Natural killer cell (primary cell): Measurements from ENCODE around the gene KDM3A. TPM values are rescaled to one million over a fixed set of nuclear protein-coding genes. Genes with fewer than 3 reads are reported as not detected.

Experiments used
- ATAC-seq, 3 donors: fragments of 150-1000 bp in 2 of 3; fragments of 200-7000 bp in 1 of 3; cut with Tn5 transposase; 1 replicate in 1 of 3; 2 replicates in 2 of 3; pipeline ENCODE4 v1.10.0; 2021; ENCODE audit warnings: mild to moderate bottlenecking in 2 of 3, moderate library complexity in 2 of 3
- DNase-seq, 2 donors: peaks; one replicate each; pipeline versions ENCODE4 v3.0.0 to v3.0.0-alpha.2; 2013 to 2021; ENCODE audit warnings: mixed read lengths in 1 of 2
- H3K27ac ChIP-seq: one replicate; pipeline ENCODE4 v1.5.1; 2013; ENCODE audit warnings: mild to moderate bottlenecking, low read length
- H3K27me3 ChIP-seq: one replicate; pipeline ENCODE4 v1.6.1; 2013; ENCODE audit warnings: low read length; ENCODE audit not compliant: control insufficient read depth, insufficient read depth
- H3K36me3 ChIP-seq: one replicate; pipeline ENCODE4 v1.6.1; 2013; ENCODE audit warnings: low read length; ENCODE audit not compliant: control insufficient read depth, insufficient read depth
- H3K4me1 ChIP-seq: one replicate; pipeline ENCODE4 v1.6.1; 2013; ENCODE audit warnings: low read length; ENCODE audit not compliant: control insufficient read depth, insufficient read depth
- H3K4me3 ChIP-seq: one replicate; pipeline ENCODE4 v1.5.1; 2013; ENCODE audit warnings: low read length
- H3K9me3 ChIP-seq: one replicate; pipeline ENCODE4 v1.6.1; 2013; ENCODE audit warnings: low read length; ENCODE audit not compliant: control insufficient read depth, insufficient read depth
- H3K27ac Mint-ChIP-seq, 2 donors: one replicate each; pipeline ENCODE4 v1.8.0; 2022; ENCODE audit warnings: mild to moderate bottlenecking in 2 of 2, mixed read lengths in 2 of 2, moderate library complexity in 1 of 2
- H3K27me3 Mint-ChIP-seq, 2 donors: one replicate each; pipeline ENCODE4 v1.8.0; 2022; ENCODE audit warnings: low read depth in 2 of 2, mixed read lengths in 2 of 2
- H3K36me3 Mint-ChIP-seq: one replicate; pipeline ENCODE4 v1.8.0; 2022; ENCODE audit warnings: mixed read lengths
- H3K4me1 Mint-ChIP-seq, 2 donors: one replicate each; pipeline ENCODE4 v1.8.0; 2022; ENCODE audit warnings: mixed read lengths in 2 of 2
- H3K4me3 Mint-ChIP-seq: one replicate; pipeline ENCODE4 v1.8.0; 2022; ENCODE audit warnings: mild to moderate bottlenecking, moderate library complexity, mixed read lengths
- H3K9me3 Mint-ChIP-seq, 2 donors: one replicate each; pipeline ENCODE4 v1.8.0; 2022; ENCODE audit warnings: mixed read lengths in 2 of 2
- WGBS: methylation state at CpG from one replicate; pipeline ENCODE4 v1.1.7; 2013; ENCODE audit warnings: missing lambda C conversion rate; ENCODE audit not compliant: insufficient coverage; 5-methylcytosine and 5-hydroxymethylcytosine counted together
- intact Hi-C: fragments of 100-400 bp; cut with micrococcal nuclease; formaldehyde crosslinking; loops from one replicate; pipeline ENCODE4 v1.14.2; 2022
- total RNA-seq, 4 donors: library from RNA; stranded (reverse); fragments of 120-200 nt in 1 of 4; gene quantifications; one replicate each; pipeline versions ENCODE4 v1.2.3 to v1.2.4, GENCODE V29; 2013 to 2022
- TF ChIP-seq, protein P1 (sequence below): fragments of 200-600 bp; IDR thresholded peaks from one replicate; pipeline ENCODE4 v1.8.0; 2022; ENCODE audit warnings: antibody characterized with exemption

Gene KDM3A
- total RNA-seq, 3 donors from 2014 or later (not counting 1 experiment from before 2014, with no cell fraction given), result 172 to 195 (median 188) TPM

GRCh38 chr2:86393521-86394491 lies 47.4 kb upstream of the KDM3A start:
- intact Hi-C loops, result no loop called here
- H3K4me1 Mint-ChIP-seq, result no peaks in the 10 kb centered on the region
- ATAC-seq, result no peak
- H3K9me3 Mint-ChIP-seq, result no peaks in the 10 kb centered on the region
- Histone ChIP-seq H3K27ac (no peak overlapping the region), H3K27me3 (no peaks in the 10 kb centered on the region), H3K9me3 (no peaks in the 10 kb centered on the region), H3K36me3 (no peaks in the 10 kb centered on the region), H3K4me3 (no peak overlapping the region), H3K4me1 (no peaks in the 10 kb centered on the region)
- H3K36me3 Mint-ChIP-seq, result no peaks in the 10 kb centered on the region
- TF ChIP-seq, protein P1, sequence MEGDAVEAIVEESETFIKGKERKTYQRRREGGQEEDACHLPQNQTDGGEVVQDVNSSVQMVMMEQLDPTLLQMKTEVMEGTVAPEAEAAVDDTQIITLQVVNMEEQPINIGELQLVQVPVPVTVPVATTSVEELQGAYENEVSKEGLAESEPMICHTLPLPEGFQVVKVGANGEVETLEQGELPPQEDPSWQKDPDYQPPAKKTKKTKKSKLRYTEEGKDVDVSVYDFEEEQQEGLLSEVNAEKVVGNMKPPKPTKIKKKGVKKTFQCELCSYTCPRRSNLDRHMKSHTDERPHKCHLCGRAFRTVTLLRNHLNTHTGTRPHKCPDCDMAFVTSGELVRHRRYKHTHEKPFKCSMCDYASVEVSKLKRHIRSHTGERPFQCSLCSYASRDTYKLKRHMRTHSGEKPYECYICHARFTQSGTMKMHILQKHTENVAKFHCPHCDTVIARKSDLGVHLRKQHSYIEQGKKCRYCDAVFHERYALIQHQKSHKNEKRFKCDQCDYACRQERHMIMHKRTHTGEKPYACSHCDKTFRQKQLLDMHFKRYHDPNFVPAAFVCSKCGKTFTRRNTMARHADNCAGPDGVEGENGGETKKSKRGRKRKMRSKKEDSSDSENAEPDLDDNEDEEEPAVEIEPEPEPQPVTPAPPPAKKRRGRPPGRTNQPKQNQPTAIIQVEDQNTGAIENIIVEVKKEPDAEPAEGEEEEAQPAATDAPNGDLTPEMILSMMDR, result no peak
- H3K27ac Mint-ChIP-seq, result no peak overlapping the region
- no peak overlapping the region for H3K4me3 Mint-ChIP-seq
- H3K27me3 Mint-ChIP-seq, result peaks cover 13 to 24% of the 10 kb centered on the region in 2 donors
- 36% methylated on average over 1 of the region's 1 CpG for WGBS
- no peak for DNase-seq

DNA sequence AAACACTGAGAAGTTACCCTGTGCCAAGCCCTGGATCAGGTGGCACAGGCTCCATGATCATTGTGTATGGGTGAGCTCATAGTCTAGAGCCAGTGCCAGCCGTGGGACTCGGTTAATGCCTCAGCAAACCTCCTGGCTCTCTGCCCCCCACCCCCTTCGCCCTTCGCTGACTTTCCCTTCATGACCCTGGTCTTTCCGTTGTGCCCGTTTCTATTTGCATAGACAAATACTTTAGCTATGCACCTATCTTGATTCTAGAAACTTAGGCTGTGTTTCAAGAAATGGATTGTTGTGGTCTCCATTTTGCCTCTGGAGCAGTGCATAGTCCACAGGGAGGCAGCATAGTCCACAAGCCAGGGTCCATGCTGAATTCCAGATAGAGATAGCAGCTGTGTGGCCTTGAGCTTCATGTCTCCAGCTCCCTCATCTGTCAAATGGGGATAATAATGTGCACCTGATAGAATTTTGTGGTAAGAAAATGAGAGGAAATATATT lies 44.8 kb upstream of the KDM3A start:
- peak in 1 of 3 donors; percentile 42 for ATAC-seq
- WGBS, result 85% methylated on average over 6 of the region's 6 CpGs
- H3K4me1 Mint-ChIP-seq, result no peaks in the 10 kb centered on the region
- no peaks in the 10 kb centered on the region for H3K4me1 ChIP-seq
- no peaks in the 10 kb centered on the region for H3K9me3 Mint-ChIP-seq
- H3K36me3 ChIP-seq, result no peaks in the 10 kb centered on the region
- intact Hi-C loops, result no loop called here
- H3K36me3 Mint-ChIP-seq, result no peaks in the 10 kb centered on the region
- no peak overlapping the region for H3K4me3 ChIP-seq
- H3K27me3 ChIP-seq, result no peaks in the 10 kb centered on the region
- no peaks in the 10 kb centered on the region for H3K9me3 ChIP-seq
- peaks cover 18 to 21% of the 10 kb centered on the region in 2 donors for H3K27me3 Mint-ChIP-seq
- no peak overlapping the region for H3K27ac ChIP-seq
- DNase-seq, result peak in 1 of 2 donors; percentile 37
- TF ChIP-seq, protein P1, result no peak
- H3K27ac Mint-ChIP-seq, result no peak overlapping the region
- no peak overlapping the region for H3K4me3 Mint-ChIP-seq

DNA sequence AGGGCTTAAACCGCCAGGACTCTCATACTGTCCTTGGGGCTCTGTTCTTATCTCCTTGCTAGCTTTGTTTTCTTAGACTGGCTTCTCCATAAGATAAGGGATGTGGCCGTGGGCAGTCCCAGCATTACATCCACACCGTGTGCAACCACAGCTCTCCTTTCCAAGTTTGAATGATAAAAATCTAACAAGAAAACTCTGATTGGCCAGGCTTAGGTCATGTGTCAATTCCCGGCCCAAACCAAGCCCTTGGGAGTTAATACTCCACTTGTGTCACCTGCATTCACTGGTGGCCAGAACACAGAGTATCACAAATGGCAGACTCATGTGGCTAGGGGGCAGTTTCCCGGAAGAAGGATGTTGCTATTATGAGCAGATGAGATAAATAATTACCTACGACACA lies 43.2 kb upstream of the KDM3A start:
- Mint-ChIP-seq H3K4me3 (no peak overlapping the region), H3K9me3 (no peaks in the 10 kb centered on the region), H3K27me3 (peaks cover 15 to 18% of the 10 kb centered on the region in 2 donors), H3K27ac (no peak overlapping the region), H3K4me1 (no peaks in the 10 kb centered on the region), H3K36me3 (no peaks in the 10 kb centered on the region)
- H3K9me3 ChIP-seq, result no peaks in the 10 kb centered on the region
- no peaks in the 10 kb centered on the region for H3K27me3 ChIP-seq
- TF ChIP-seq, protein P1, result no peak
- no peak overlapping the region for H3K27ac ChIP-seq
- intact Hi-C loops, result no loop called here
- DNase-seq (no peak), ATAC-seq (no peak)
- no peaks in the 10 kb centered on the region for H3K4me1 ChIP-seq
- 81% methylated on average over 6 of the region's 6 CpGs for WGBS
- H3K36me3 ChIP-seq, result no peaks in the 10 kb centered on the region
- H3K4me3 ChIP-seq, result no peak overlapping the region
